IMR-90 (cell line): ENCODE results near the gene GPC6. TPM values are rescaled to one million over a fixed set of nuclear protein-coding genes. Genes with fewer than 3 reads are reported as not detected.
A peak's percentile ranks its signal among the peaks of the same experiment; 100 is the strongest.

Source experiments
- ATAC-seq: fragments of 200-7000 bp; cut with Tn5 transposase; 2 replicates; pipeline ENCODE4 v1.9.1; 2020; ENCODE audit warnings: low read depth, mild to moderate bottlenecking, moderate library complexity
- BruUV-seq: library from RNA; stranded (reverse); fragments of 400-500 nt; replicated peaks from 2 replicates; lab custom pipeline; 2021; lab: Mats Ljungman, UMichigan
- CTCF ChIA-PET: fragments of 300-600 bp; formaldehyde crosslinking; extraction: SDS; loops from one replicate; lab custom pipeline; 2021; ENCODE audit warnings: antibody characterized with exemption; lab: Yijun Ruan, JAX
- POLR2A ChIA-PET: fragments of 300-600 bp; sonication (Branson Sonifier 250); formaldehyde crosslinking; loops from one replicate; lab custom pipeline; 2022; ENCODE audit warnings: antibody characterized with exemption; ENCODE audit not compliant: unreplicated experiment; lab: Charles Lee
- DNase-seq: peaks from one replicate; pipeline ENCODE4 v3.0.0; 2013
- H2AFZ ChIP-seq: replicated peaks from 2 replicates; pipeline ENCODE3; 2013; ENCODE audit warnings: low read length, mild to moderate bottlenecking; ENCODE audit not compliant: poor library complexity
- H2AK5ac ChIP-seq: 2 replicates; pipeline ENCODE4 v1.6.1; 2013; ENCODE audit warnings: low read depth, low read length, inconsistent platforms
- H2AK9ac ChIP-seq: replicated peaks from 2 replicates; pipeline ENCODE3; 2013; ENCODE audit warnings: mild to moderate bottlenecking, low read depth, low read length, moderate library complexity; ENCODE audit not compliant: poor library complexity
- H2BK120ac ChIP-seq: 2 replicates; pipeline ENCODE4 v1.6.1; 2013; ENCODE audit warnings: low read depth, low read length, inconsistent platforms
- H2BK15ac ChIP-seq: 3 replicates; pipeline ENCODE4 v1.6.1; 2013; ENCODE audit warnings: low read depth, low read length, inconsistent platforms
- H2BK20ac ChIP-seq: 2 replicates; pipeline ENCODE4 v1.6.1; 2013; ENCODE audit warnings: low read depth, mild to moderate bottlenecking, inconsistent platforms, low read length, moderate library complexity
- H2BK5ac ChIP-seq: 2 replicates; pipeline ENCODE4 v1.6.1; 2013; ENCODE audit warnings: mild to moderate bottlenecking, low read depth, low read length, inconsistent platforms; ENCODE audit not compliant: poor library complexity, severe bottlenecking
- H3K14ac ChIP-seq: replicated peaks from 2 replicates; pipeline ENCODE4 v1.6.1; 2013; ENCODE audit warnings: low read depth, low read length, inconsistent platforms
- H3K18ac ChIP-seq: 2 replicates; pipeline ENCODE4 v1.6.1; 2013; ENCODE audit warnings: low read depth, low read length, control low read depth
- H3K23ac ChIP-seq: 2 replicates; pipeline ENCODE4 v1.6.1; 2013; ENCODE audit warnings: low read depth, low read length, inconsistent platforms
- H3K27ac ChIP-seq: 2 replicates; pipeline ENCODE4 v1.5.1; 2013; ENCODE audit warnings: mild to moderate bottlenecking, control low read depth, low read length; ENCODE audit not compliant: insufficient read depth
- H3K27me3 ChIP-seq: 2 replicates; pipeline ENCODE4 v1.6.1; 2013; ENCODE audit warnings: low read length; ENCODE audit not compliant: control insufficient read depth, insufficient read depth
- H3K36me3 ChIP-seq: 2 replicates; pipeline ENCODE4 v1.6.1; 2013; ENCODE audit warnings: low read length, mixed read lengths; ENCODE audit not compliant: control insufficient read depth, insufficient read depth
- H3K4ac ChIP-seq: 2 replicates; pipeline ENCODE4 v1.6.1; 2013; ENCODE audit warnings: low read depth, low read length, inconsistent platforms
- H3K4me1 ChIP-seq: 2 replicates; pipeline ENCODE4 v1.6.1; 2013; ENCODE audit warnings: low read length, mixed read lengths; ENCODE audit not compliant: control insufficient read depth, insufficient read depth
- H3K4me2 ChIP-seq: 2 replicates; pipeline ENCODE4 v1.6.1; 2013; ENCODE audit warnings: low read depth, mild to moderate bottlenecking, control low read depth, low read length, moderate library complexity
- H3K4me3 ChIP-seq: 2 replicates; pipeline ENCODE4 v1.5.1; 2013; ENCODE audit warnings: low read depth, mild to moderate bottlenecking, control low read depth, low read length, moderate library complexity; ENCODE audit not compliant: insufficient read depth
- H3K56ac ChIP-seq: 2 replicates; pipeline ENCODE4 v1.6.1; 2013; ENCODE audit warnings: low read length, inconsistent platforms; ENCODE audit not compliant: insufficient read depth; ENCODE audit errors: extremely low read depth
- H3K79me1 ChIP-seq, 2 experiments: 2 replicates each; pipeline ENCODE4 v1.6.1; 2013; ENCODE audit warnings: low read length in 2 of 2, inconsistent platforms in 1 of 2, low read depth in 1 of 2
- H3K9ac ChIP-seq: 2 replicates; pipeline ENCODE4 v1.6.1; 2013; ENCODE audit warnings: low read depth, low read length, control low read depth
- H3K9me1 ChIP-seq: 2 replicates; pipeline ENCODE4 v1.6.1; 2013; ENCODE audit warnings: low read length, inconsistent platforms; ENCODE audit not compliant: insufficient read depth
- H3K9me3 ChIP-seq: 2 replicates; pipeline ENCODE4 v1.6.1; 2013; ENCODE audit warnings: low read length; ENCODE audit not compliant: control insufficient read depth, insufficient read depth
- H4K20me1 ChIP-seq: 2 replicates; pipeline ENCODE4 v1.6.1; 2013; ENCODE audit warnings: low read length, inconsistent platforms; ENCODE audit not compliant: insufficient read depth
- H4K5ac ChIP-seq: 2 replicates; pipeline ENCODE4 v1.6.1; 2013; ENCODE audit warnings: mild to moderate bottlenecking, low read depth, low read length, control low read depth
- H4K8ac ChIP-seq, 2 experiments: 2 replicates each; pipeline ENCODE4 v1.6.1; 2013; ENCODE audit warnings: low read depth in 2 of 2, low read length in 2 of 2, control low read depth in 1 of 2, inconsistent platforms in 1 of 2
- H4K91ac ChIP-seq: 2 replicates; pipeline ENCODE4 v1.6.1; 2013; ENCODE audit warnings: low read depth, low read length, inconsistent platforms; ENCODE audit not compliant: insufficient read depth
- BHLHE40 ChIP-seq: fragments of 150-350 bp; IDR thresholded peaks from 2 replicates; pipeline ENCODE4 v1.6.1; 2016; ENCODE audit warnings: mild to moderate bottlenecking, low read depth, low read length
- CEBPB ChIP-seq: IDR thresholded peaks from 2 replicates; pipeline ENCODE4 v1.6.1; 2012; ENCODE audit warnings: low read depth, low read length, improper control_type of control experiment
- CHD1 ChIP-seq: IDR thresholded peaks from 2 replicates; pipeline ENCODE4 v1.6.1; 2012; ENCODE audit warnings: low read depth, low read length, improper control_type of control experiment
- CTCF ChIP-seq: conservative IDR thresholded peaks from 2 replicates; pipeline ENCODE4 v1.5.1; 2012; ENCODE audit warnings: mild to moderate bottlenecking, low read depth, low read length, improper control_type of control experiment
- MAZ ChIP-seq: IDR thresholded peaks from 2 replicates; pipeline ENCODE4 v1.6.1; 2012; ENCODE audit warnings: low read depth, mild to moderate bottlenecking, low read length, improper control_type of control experiment, moderate library complexity, borderline replicate concordance
- MXI1 ChIP-seq: IDR thresholded peaks from 2 replicates; pipeline ENCODE4 v1.6.1; 2012; ENCODE audit warnings: low read depth, mild to moderate bottlenecking, low read length, moderate library complexity, borderline replicate concordance
- NFE2L2 ChIP-seq: fragments of 150-350 bp; IDR thresholded peaks from 2 replicates; pipeline ENCODE4 v1.6.1; 2016; ENCODE audit warnings: low read depth, mild to moderate bottlenecking, low read length
- POLR2A ChIP-seq: IDR thresholded peaks from 2 replicates; pipeline ENCODE4 v1.6.1; 2012; ENCODE audit warnings: mild to moderate bottlenecking, low read depth, low read length
- RAD21 ChIP-seq: IDR thresholded peaks from 2 replicates; pipeline ENCODE4 v1.6.1; 2012; ENCODE audit warnings: low read length, improper control_type of control experiment
- RCOR1 ChIP-seq: IDR thresholded peaks from 2 replicates; pipeline ENCODE4 v1.6.1; 2012; ENCODE audit warnings: mild to moderate bottlenecking, low read length, improper control_type of control experiment; ENCODE audit not compliant: insufficient replicate concordance
- RFX5 ChIP-seq: IDR thresholded peaks from 2 replicates; pipeline ENCODE4 v1.8.0; 2012; ENCODE audit warnings: low read depth, mild to moderate bottlenecking, low read length, moderate library complexity
- SMC3 ChIP-seq: fragments of 150-350 bp; IDR thresholded peaks from 2 replicates; pipeline ENCODE4 v1.6.1; 2016; ENCODE audit warnings: low read depth, mild to moderate bottlenecking, antibody characterized with exemption, low read length, moderate library complexity
- WGBS, 2 experiments: methylation state at CpG; one replicate each; pipeline versions ENCODE4 v1.1.5 to v1.1.7; 2013; ENCODE audit warnings: missing lambda C conversion rate in 2 of 2; ENCODE audit not compliant: insufficient read length in 1 of 2; ENCODE audit errors: extremely low coverage in 2 of 2; 5-methylcytosine and 5-hydroxymethylcytosine counted together
- dilution Hi-C: fragments of 300-500 bp; cut with HindIII; formaldehyde crosslinking; loops from one replicate; pipeline ENCODE4 v1.14.3; 2018; ENCODE audit warnings: low sequenced_read_pairs; ENCODE audit not compliant: unreplicated experiment
- in situ Hi-C: fragments of 300-500 bp; cut with MboI; formaldehyde crosslinking; loops from 3 replicates; pipeline ENCODE4 v1.14.3; 2019; ENCODE audit warnings: low sequenced_read_pairs, inconsistent platforms, mixed read lengths
- intact Hi-C: fragments of 100-400 bp; cut with micrococcal nuclease; formaldehyde crosslinking; loops from 2 replicates; pipeline ENCODE4 v1.10.0; 2022
- polyA plus RNA-seq, 3 experiments: library from polyadenylated mRNA; depleted of rRNA; stranded (reverse); fragments of >200 nt; gene quantifications; 2 replicates each; pipeline ENCODE4 v1.2.3, GENCODE V29; 2012; ENCODE audit warnings: low replicate concordance in 1 of 3
- total RNA-seq: library from RNA; depleted of rRNA; stranded (reverse); fragments of >200 nt; gene quantifications from 2 replicates; pipeline ENCODE4 v1.2.3, GENCODE V29; 2012

The GPC6 gene
- total and polyA plus RNA-seq, 2 of the 4 experiments (the other 2 are of a cell fraction) = 14.9 to 39.4 TPM

- no peak overlapping the region for H2BK15ac ChIP-seq
- H3K36me3 ChIP-seq = no peaks in the 10 kb centered on the region
- H4K8ac ChIP-seq = 0 out of 4 replicates have a peak overlapping the region, but pooled peaks of 1 of the 2 experiments have one; percentile 18
- no peak overlapping the region for H2AFZ ChIP-seq
- POLR2A ChIA-PET = no interaction called here
- in situ Hi-C loops (loop anchor here (10.0 kb wide), 1 partner anchor 1648 kb away; no protein-coding TSS in a partner anchor), intact Hi-C loops (loop anchor here (1.0 to 10.0 kb wide), 6 partner anchors 400 to 1645 kb away; no protein-coding TSS in a partner anchor), dilution Hi-C loops (no loop called here)
- TF ChIP-seq RFX5 = no peak
- TF ChIP-seq RAD21 = peak; percentile 99
- no peak for TF ChIP-seq MXI1
- no peak for TF ChIP-seq RCOR1
- no peak for TF ChIP-seq MAZ
- no peak for TF ChIP-seq CEBPB
- TF ChIP-seq NFE2L2 = peak; percentile 39; the same call in 1 of the 2 replicates
- peak; percentile 35; the same call in 1 of the 2 replicates for TF ChIP-seq CHD1
- TF ChIP-seq SMC3 = peak; percentile 97
- TF ChIP-seq CTCF = peak; percentile 94
- no peak for TF ChIP-seq BHLHE40
- no peak for TF ChIP-seq POLR2A
- H3K56ac ChIP-seq = no peak overlapping the region
- WGBS, 2 experiments = 20% methylated on average over 1 of the region's 4 CpGs; no CpG with 5 or more reads in 1 of the 2 experiments
- H2BK5ac ChIP-seq = no peak overlapping the region
- no peak overlapping the region for H3K4me2 ChIP-seq
- H2AK5ac ChIP-seq = no peak overlapping the region
- H4K91ac ChIP-seq = no peak overlapping the region
- no peak overlapping the region for H3K27ac ChIP-seq
- no peak overlapping the region for H4K5ac ChIP-seq
- H3K27me3 ChIP-seq = no peaks in the 10 kb centered on the region
- no peaks in the 10 kb centered on the region for H4K20me1 ChIP-seq
- no peak overlapping the region for H3K4ac ChIP-seq
- CTCF ChIA-PET = interaction anchor here (0.9 to 1.0 kb wide), 3 partner anchors 189 to 1645 kb away, joined by 3 read pairs; no protein-coding TSS in a partner anchor
- H3K4me1 ChIP-seq = no peaks in the 10 kb centered on the region
- no peak overlapping the region for H3K4me3 ChIP-seq
- no peak overlapping the region for H2BK120ac ChIP-seq
- H3K23ac ChIP-seq = no peak overlapping the region
- H3K79me1 ChIP-seq = no peaks in the 10 kb centered on the region
- peak; percentile 100 for ATAC-seq
- DNase-seq = peak; percentile 95
- no TSS peak for BruUV-seq
- no peak overlapping the region for H2AK9ac ChIP-seq
- no peak overlapping the region for H3K18ac ChIP-seq
- H3K9me3 ChIP-seq = no peaks in the 10 kb centered on the region
- no peak overlapping the region for H3K14ac ChIP-seq
- 0 out of 2 replicates have a peak overlapping the region, but pooled peaks have one; percentile 31 for H2BK20ac ChIP-seq
- no peaks in the 10 kb centered on the region for H3K9me1 ChIP-seq
- no peak overlapping the region for H3K9ac ChIP-seq
Measured at GRCh38 chr13:94362411-94362909, 1135.9 kb downstream of the GPC6 start.
